Gastrocnemius medialis (tissue), 4 donors: Measurements from ENCODE around the gene DUS4L. TPM values are rescaled to one million over a fixed set of nuclear protein-coding genes. Genes with fewer than 3 reads are reported as not detected.

Experiments
- ATAC-seq, 2 donors: fragments of 150-250 bp; one replicate each; pipeline ENCODE4 v1.9.1; 2016
- DNase-seq, 2 donors: peaks; one replicate each; pipeline ENCODE4 v3.0.0-alpha.2; 2019
- H3K27ac ChIP-seq, 4 donors: fragments of 200-600 bp; sonication (generic); 1 replicate in 1 of 4; 2 replicates in 3 of 4; pipeline ENCODE4 v1.5.1; 2016 to 2018; ENCODE audit warnings: mild to moderate bottlenecking in 2 of 4, moderate library complexity in 1 of 4
- H3K27me3 ChIP-seq, 3 donors: fragments of 200-600 bp; sonication (generic) in 2 of 3; 1 replicate in 1 of 3; 2 replicates in 2 of 3; pipeline versions ENCODE4 v1.5.1 to v1.6.0; 2016 to 2019; ENCODE audit warnings: mild to moderate bottlenecking in 1 of 3, moderate library complexity in 1 of 3
- H3K36me3 ChIP-seq, 2 donors: fragments of 200-600 bp; sonication (generic) in 1 of 2; one replicate each; pipeline ENCODE4 v1.5.1; 2017 to 2018
- H3K4me1 ChIP-seq, 2 donors: fragments of 200-600 bp; sonication (generic) in 1 of 2; one replicate each; pipeline ENCODE4 v1.5.1; 2016 to 2017; ENCODE audit warnings: mild to moderate bottlenecking in 2 of 2
- H3K4me3 ChIP-seq, 4 donors: fragments of 200-600 bp; sonication (generic) in 3 of 4; 1 replicate in 1 of 4; 2 replicates in 3 of 4; pipeline ENCODE4 v1.5.1; 2016 to 2019; ENCODE audit warnings: mild to moderate bottlenecking in 2 of 4
- H3K9me3 ChIP-seq, 3 donors: fragments of 200-600 bp; sonication (generic) in 2 of 3; 1 replicate in 1 of 3; 2 replicates in 2 of 3; pipeline ENCODE4 v1.5.1; 2016 to 2019
- CTCF ChIP-seq, 5 experiments: fragments of 450-650 bp in 3 of 5; fragments of 200-600 bp in 2 of 5; sonication (generic) in 2 of 5; IDR thresholded peaks in 4 of 5; conservative IDR thresholded peaks in 1 of 5; 1 replicate in 4 of 5; 2 replicates in 1 of 5; pipeline ENCODE4 v1.5.1; 2016 to 2019; ENCODE audit warnings: antibody characterized with exemption in 5 of 5, mild to moderate bottlenecking in 3 of 5, moderate library complexity in 3 of 5
- POLR2A ChIP-seq, 2 donors: fragments of 450-650 bp; IDR thresholded peaks; one replicate each; pipeline ENCODE4 v1.6.1; 2017; ENCODE audit warnings: antibody characterized with exemption in 2 of 2, mild to moderate bottlenecking in 2 of 2, moderate library complexity in 2 of 2
- in situ Hi-C, 4 donors: fragments of 200-750 bp; cut with MboI; loops; one replicate each; pipeline versions ENCODE4 v1.15.0 to v1.8.0; 2017; ENCODE audit warnings: low sequenced_read_pairs in 4 of 4
- intact Hi-C: fragments of 100-400 bp; cut with DNase I; formaldehyde crosslinking; loops from one replicate; pipeline ENCODE4 v1.15.1; 2023; ENCODE audit warnings: low total_unique reads
- total RNA-seq, 4 donors: library from RNA; depleted of rRNA; stranded (reverse); fragments of >200 nt; gene quantifications; one replicate each; pipeline versions ENCODE4 v1.1.0 to v1.2.3, GENCODE V29; 2016

The DUS4L gene
- total RNA-seq, 4 donors from 2014 or later = 3.1 to 5.8 (median 3.6) TPM

DNA sequence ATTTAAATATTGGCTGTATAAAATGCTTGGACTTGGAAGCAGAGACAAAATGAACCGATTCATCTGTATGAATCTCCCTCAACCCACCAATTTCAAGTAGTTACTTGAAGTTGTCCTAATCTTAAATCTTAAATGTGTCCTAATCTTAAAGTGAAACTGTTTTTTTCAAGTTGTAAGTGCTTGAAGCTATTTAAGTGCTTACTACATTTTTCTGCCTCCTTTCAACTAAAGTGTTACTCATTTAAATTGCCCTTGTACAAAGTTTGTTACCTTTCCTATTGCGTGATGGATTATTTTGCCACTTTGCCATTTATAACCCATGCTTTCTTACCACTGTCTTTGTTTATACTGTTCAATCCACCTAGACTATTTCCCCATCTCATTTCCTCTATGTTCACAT, 19.1 kb downstream of the DUS4L start:
- H3K27me3 ChIP-seq = no peaks in the 10 kb centered on the region
- no peaks in the 10 kb centered on the region for H3K9me3 ChIP-seq
- no peak for TF ChIP-seq CTCF (IDR thresholded peaks at IDR 0.05 in 4 of 5, conservative IDR thresholded peaks at IDR 0.05 in 1 of 5)
- no peak for TF ChIP-seq POLR2A (IDR thresholded peaks at IDR 0.05)
- H3K36me3 ChIP-seq = peaks cover 0 to 8% of the 10 kb centered on the region in 2 donors
- peaks cover 10 to 12% of the 10 kb centered on the region in 2 donors for H3K4me1 ChIP-seq
- in situ Hi-C loops = loop anchor here in 3 of 4 donors (25.0 kb wide), 2 partner anchors 304 to 396 kb away; partner anchors contain the start of gene DLD (in 2 of the 3)
- intact Hi-C loops = loop anchor here (5.0 kb wide), 3 partner anchors 309 to 1471 kb away; partner anchors contain the start of genes DLD, DNAJB9, SYPL1 and THAP5
- DNase-seq (no peak), ATAC-seq (no peak)
- no peak overlapping the region for H3K4me3 ChIP-seq
- H3K27ac ChIP-seq = peak overlapping the region in 2 of 4 donors; percentile 89 to 93

DNA sequence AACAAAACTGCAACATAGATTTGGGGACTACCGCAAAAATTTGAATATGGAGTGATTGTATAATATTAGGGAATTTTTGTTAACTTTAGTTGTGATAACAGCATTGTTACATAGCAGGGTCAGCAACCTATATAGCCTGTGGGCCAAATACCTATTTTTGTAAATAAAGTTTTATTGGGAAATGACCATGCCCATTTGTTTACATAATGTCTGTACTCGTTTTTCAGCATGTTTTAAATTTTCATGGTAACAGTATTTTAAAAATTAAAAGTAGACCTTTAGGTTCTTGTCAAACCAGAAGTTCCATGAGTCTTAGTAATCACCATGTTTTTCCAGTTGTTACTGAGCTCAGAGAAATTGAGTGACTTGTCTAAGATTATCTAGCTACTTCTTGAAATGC, 20.9 kb downstream of the DUS4L start:
- Histone ChIP-seq H3K9me3 (no peaks in the 10 kb centered on the region), H3K4me3 (no peak overlapping the region), H3K27me3 (no peaks in the 10 kb centered on the region), H3K4me1 (peaks cover 10 to 12% of the 10 kb centered on the region in 2 donors), H3K36me3 (peaks cover 0 to 8% of the 10 kb centered on the region in 2 donors), H3K27ac (no peak overlapping the region)
- no peak for DNase-seq
- no peak for ATAC-seq
- in situ Hi-C loops (loop anchor here in 3 of 4 donors (25.0 kb wide), 2 partner anchors 303 to 397 kb away; partner anchors contain the start of gene DLD (in 2 of the 3)), intact Hi-C loops (loop anchor here (5.0 kb wide), 3 partner anchors 308 to 1472 kb away; partner anchors contain the start of genes DLD, DNAJB9, SYPL1 and THAP5)
- no peak for TF ChIP-seq CTCF (IDR thresholded peaks at IDR 0.05 in 4 of 5, conservative IDR thresholded peaks at IDR 0.05 in 1 of 5)
- TF ChIP-seq POLR2A (IDR thresholded peaks at IDR 0.05) = no peak

DNA sequence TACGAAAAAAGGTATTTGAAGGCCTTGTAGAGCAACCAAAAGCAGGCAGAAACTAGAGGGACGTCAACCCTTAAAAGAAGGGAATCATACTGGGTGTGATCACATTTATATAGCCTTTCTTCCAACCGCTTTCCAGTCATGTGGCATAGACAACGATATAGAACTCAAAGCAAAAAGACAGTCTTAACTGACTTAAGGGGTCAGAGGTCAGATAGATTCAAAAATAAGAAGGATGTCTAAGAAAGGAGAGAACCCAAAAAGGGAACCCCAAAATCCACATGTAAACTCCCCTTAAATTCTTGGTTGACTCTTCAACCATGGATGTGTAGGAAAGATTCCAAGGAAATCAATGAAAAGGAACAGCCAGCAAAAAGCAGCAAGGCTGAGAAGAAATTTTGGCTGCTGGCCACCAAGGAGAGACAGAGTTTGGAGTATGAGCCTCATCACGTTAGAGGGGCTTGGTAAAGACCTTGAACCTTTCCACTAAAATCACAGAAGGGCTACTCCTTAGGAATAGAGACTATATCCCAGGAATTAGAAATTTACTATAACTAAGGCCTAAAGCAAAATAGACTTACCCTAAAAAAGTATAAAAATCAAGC, 24.9 kb downstream of the DUS4L start:
- peaks cover 0 to 8% of the 10 kb centered on the region in 2 donors for H3K36me3 ChIP-seq
- H3K4me3 ChIP-seq = no peak overlapping the region
- no peaks in the 10 kb centered on the region for H3K27me3 ChIP-seq
- intact Hi-C loops (no loop called here), in situ Hi-C loops (loop anchor here in 3 of 4 donors (25.0 kb wide), 2 partner anchors 299 to 401 kb away; partner anchors contain the start of gene DLD (in 2 of the 3))
- ATAC-seq (no peak), DNase-seq (no peak)
- no peaks in the 10 kb centered on the region for H3K4me1 ChIP-seq
- H3K9me3 ChIP-seq = no peaks in the 10 kb centered on the region
- H3K27ac ChIP-seq = no peak overlapping the region
- TF ChIP-seq POLR2A (IDR thresholded peaks at IDR 0.05) (no peak), CTCF (IDR thresholded peaks at IDR 0.05 in 4 of 5, conservative IDR thresholded peaks at IDR 0.05 in 1 of 5) (no peak)

DNA sequence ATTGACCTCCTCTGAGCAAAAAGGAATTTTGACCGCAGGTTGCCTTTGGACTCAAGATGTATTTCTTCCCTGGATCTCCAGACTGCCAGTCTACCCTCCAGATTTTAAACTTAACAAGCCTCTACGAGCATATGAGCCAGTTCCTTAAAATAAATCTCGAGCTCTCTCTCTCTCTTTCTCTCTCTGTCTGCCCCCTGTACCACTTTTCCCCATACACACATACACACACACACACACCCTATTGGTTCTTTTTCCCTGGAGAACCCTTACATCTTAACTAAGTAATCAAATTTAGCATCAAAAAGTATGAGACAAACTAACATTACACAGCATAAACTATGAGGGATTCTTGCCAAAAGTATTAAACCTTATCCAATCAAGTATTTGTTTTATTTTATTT, 27.6 kb downstream of the DUS4L start:
- Histone ChIP-seq H3K27me3 (no peaks in the 10 kb centered on the region), H3K27ac (peak overlapping the region in 1 of 4 donors; percentile 2), H3K4me1 (peaks cover 0 to 5% of the 10 kb centered on the region in 2 donors), H3K4me3 (no peak overlapping the region), H3K36me3 (peaks cover 0 to 18% of the 10 kb centered on the region in 2 donors), H3K9me3 (no peaks in the 10 kb centered on the region)
- intact Hi-C loops = no loop called here
- DNase-seq (no peak), ATAC-seq (no peak)
- in situ Hi-C loops = loop anchor here in 3 of 4 donors (25.0 kb wide), 2 partner anchors 296 to 404 kb away; partner anchors contain the start of gene DLD (in 2 of the 3)
- TF ChIP-seq POLR2A (IDR thresholded peaks at IDR 0.05) (no peak), CTCF (IDR thresholded peaks at IDR 0.05 in 4 of 5, conservative IDR thresholded peaks at IDR 0.05 in 1 of 5) (no peak)
